Natural killer cell treated with Interleukin-12 subunit alpha and Interleukin-12 subunit beta and Interleukin-15 and Interleukin-18, amount 100 ng/mL, for 72 hours (primary cell): ENCODE data around the gene TEX14. TPM values are rescaled to one million over a fixed set of nuclear protein-coding genes. Genes with fewer than 3 reads are reported as not detected.

Experiments
- ATAC-seq, 2 donors: fragments of 150-1000 bp; cut with Tn5 transposase in 1 of 2; sonication (Bioruptor Pico), chemical (Tn5 transposase) in 1 of 2; 2 replicates each; pipeline ENCODE4 v1.10.0; 2021
- DNase-seq: peaks from one replicate; pipeline ENCODE4 v3.0.0; 2022; ENCODE audit warnings: low spot score
- H3K27ac Mint-ChIP-seq, 2 donors: 1 replicate in 1 of 2; 2 replicates in 1 of 2; pipeline ENCODE4 v1.8.0; 2022; ENCODE audit warnings: mixed read lengths in 2 of 2, mild to moderate bottlenecking in 1 of 2, moderate library complexity in 1 of 2
- H3K27me3 Mint-ChIP-seq, 2 donors: 1 replicate in 1 of 2; 2 replicates in 1 of 2; pipeline ENCODE4 v1.8.0; 2022; ENCODE audit warnings: mixed read lengths in 2 of 2
- H3K36me3 Mint-ChIP-seq: one replicate; pipeline ENCODE4 v1.8.0; 2022; ENCODE audit warnings: mixed read lengths
- H3K4me1 Mint-ChIP-seq, 2 donors: 1 replicate in 1 of 2; 2 replicates in 1 of 2; pipeline ENCODE4 v1.8.0; 2022; ENCODE audit warnings: low read depth in 2 of 2, mixed read lengths in 2 of 2, mild to moderate bottlenecking in 1 of 2
- H3K4me3 Mint-ChIP-seq: one replicate; pipeline ENCODE4 v1.8.0; 2022; ENCODE audit warnings: mixed read lengths
- H3K9me3 Mint-ChIP-seq: 2 replicates; pipeline ENCODE4 v1.8.0; 2022; ENCODE audit warnings: mixed read lengths
- total RNA-seq, 2 donors: library from RNA; stranded (reverse); gene quantifications; one replicate each; pipeline ENCODE4 v1.2.3, GENCODE V29; 2022

Gene TEX14
- total RNA-seq, 2 donors from 2014 or later, result 0.12 to 0.22 TPM

GRCh38 chr17:58624751-58625150 is 67.1 kb downstream of the TEX14 start:
- Mint-ChIP-seq H3K27ac (no peak overlapping the region), H3K4me3 (no peak overlapping the region), H3K4me1 (no peaks in the 10 kb centered on the region), H3K36me3 (no peaks in the 10 kb centered on the region), H3K9me3 (no peaks in the 10 kb centered on the region), H3K27me3 (no peaks in the 10 kb centered on the region)
- no peak for ATAC-seq
- no peak for DNase-seq

DNA sequence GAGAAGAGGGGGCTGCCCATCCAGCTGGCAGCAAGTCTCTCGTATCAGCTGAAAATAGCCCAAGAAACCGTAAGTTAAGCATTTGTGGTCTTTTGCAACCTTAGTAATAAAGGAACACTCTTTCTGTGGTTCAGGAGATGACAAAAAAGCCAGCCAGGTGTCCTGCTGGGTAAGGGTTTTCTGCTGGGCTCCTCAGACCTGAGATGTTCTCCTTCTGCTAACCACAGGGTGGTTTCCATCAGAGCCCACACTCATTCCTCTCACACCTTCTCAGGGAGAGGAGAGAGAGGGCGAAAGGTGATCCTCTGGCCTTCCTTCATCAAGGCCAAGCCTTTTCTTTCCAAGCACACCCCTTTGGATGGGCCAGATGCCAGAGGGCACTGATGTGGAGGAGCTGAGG is 70.7 kb downstream of the TEX14 start:
- ATAC-seq (no peak), DNase-seq (no peak)
- Mint-ChIP-seq H3K4me1 (peaks cover 0 to under 1% of the 10 kb centered on the region in 2 donors), H3K27me3 (peaks cover 0 to 2% of the 10 kb centered on the region in 2 donors), H3K27ac (no peak overlapping the region), H3K36me3 (no peaks in the 10 kb centered on the region), H3K4me3 (no peak overlapping the region), H3K9me3 (no peaks in the 10 kb centered on the region)

GRCh38 chr17:58618336-58618735 is 73.5 kb downstream of the TEX14 start:
- H3K9me3 Mint-ChIP-seq, result no peaks in the 10 kb centered on the region

GRCh38 chr17:58617563-58617962 is 74.3 kb downstream of the TEX14 start:
- ATAC-seq (no peak), DNase-seq (no peak)
- H3K4me3 Mint-ChIP-seq, result no peak overlapping the region
- no peaks in the 10 kb centered on the region for H3K9me3 Mint-ChIP-seq
- no peaks in the 10 kb centered on the region for H3K36me3 Mint-ChIP-seq
- H3K4me1 Mint-ChIP-seq, result peaks cover 7 to 9% of the 10 kb centered on the region in 2 donors
- no peak overlapping the region for H3K27ac Mint-ChIP-seq
- peaks cover 0 to 2% of the 10 kb centered on the region in 2 donors for H3K27me3 Mint-ChIP-seq

More at GRCh38 chr17:58618336-58618735, 73.5 kb downstream of the TEX14 start:
- Mint-ChIP-seq H3K27me3 (peaks cover 0 to 2% of the 10 kb centered on the region in 2 donors), H3K4me3 (no peak overlapping the region), H3K27ac (no peak overlapping the region), H3K4me1 (peaks cover 7 to 9% of the 10 kb centered on the region in 2 donors), H3K36me3 (no peaks in the 10 kb centered on the region)
- DNase-seq (no peak), ATAC-seq (no peak)

DNA sequence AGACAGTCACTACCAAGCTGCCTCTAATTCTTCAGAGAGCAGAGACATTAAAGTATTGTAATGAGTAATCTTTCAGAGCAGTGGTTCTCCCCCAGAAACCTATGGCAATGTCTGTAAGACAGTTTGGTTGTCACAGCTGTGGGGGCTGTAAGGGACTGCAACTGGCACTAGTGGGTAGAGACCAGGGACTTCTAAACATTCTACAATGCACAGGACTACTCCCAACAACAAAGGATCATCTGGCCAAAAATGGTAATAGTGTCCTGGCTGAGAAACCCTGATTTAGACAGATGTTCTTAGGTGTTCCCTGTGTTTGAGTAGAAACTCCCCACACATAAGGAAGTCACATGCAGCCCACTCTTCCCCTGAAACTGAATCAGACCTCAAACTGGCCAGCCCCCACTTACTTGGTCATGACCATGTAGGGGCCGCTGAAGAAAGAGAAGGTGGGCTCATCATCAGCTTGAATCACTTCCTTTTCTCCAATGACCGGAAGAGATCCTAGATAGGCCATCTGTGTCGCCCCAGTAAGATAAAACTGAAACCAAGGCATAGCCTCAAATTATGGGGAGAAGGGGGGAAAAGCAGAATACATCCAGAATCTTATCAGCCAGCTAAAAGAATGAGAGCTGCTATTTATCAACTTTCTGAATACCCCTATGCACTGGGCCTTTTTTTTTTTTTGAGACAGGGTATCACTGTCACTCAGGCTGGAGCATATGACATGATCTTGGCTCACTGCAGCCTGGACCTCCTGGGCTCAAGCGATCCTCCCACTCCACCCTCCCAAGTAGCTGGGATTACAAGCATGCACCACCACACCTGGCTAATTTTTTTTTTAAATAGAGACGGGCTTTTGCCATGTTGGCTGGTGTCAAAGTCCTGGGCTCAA is 75.8 kb downstream of the TEX14 start:
- H3K36me3 Mint-ChIP-seq, result no peaks in the 10 kb centered on the region
- H3K4me1 Mint-ChIP-seq, result peaks cover 7 to 9% of the 10 kb centered on the region in 2 donors
- peak overlapping the region; percentile 53 for H3K4me3 Mint-ChIP-seq
- H3K27ac Mint-ChIP-seq, result peak overlapping the region in 1 of 2 donors; percentile 41
- H3K9me3 Mint-ChIP-seq, result no peaks in the 10 kb centered on the region
- ATAC-seq (peak; percentile 46 to 69), DNase-seq (no peak)
- H3K27me3 Mint-ChIP-seq, result peaks cover 0 to 2% of the 10 kb centered on the region in 2 donors

DNA sequence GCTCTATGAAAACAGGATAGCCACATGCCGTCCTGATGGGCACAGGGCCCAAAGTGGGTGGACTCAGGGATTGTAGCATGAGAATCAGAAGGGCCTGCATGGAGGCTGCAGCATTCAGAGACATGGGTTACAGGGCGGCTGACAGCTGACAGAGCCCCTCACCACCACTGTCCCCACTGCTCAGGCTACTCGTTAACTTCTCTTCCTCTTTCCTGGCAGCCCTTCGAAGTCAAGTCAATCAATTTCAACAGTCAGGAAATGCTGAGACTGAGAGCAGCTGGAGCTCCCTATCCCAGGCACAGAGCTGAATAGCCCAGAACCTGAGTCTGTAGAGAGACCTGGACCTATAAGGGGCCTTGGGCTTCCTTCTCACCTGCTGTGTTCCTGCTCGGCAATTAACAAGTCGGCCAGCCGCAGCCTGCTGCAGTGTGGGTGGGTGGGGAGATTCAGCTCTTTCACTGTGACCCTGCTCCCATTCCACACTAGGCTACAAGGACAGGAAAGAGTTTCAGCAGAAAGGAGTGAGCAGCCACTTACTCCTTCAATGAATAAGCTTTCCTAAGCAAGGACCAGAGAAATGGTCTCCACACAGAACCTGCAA is 76.9 kb downstream of the TEX14 start:
- Mint-ChIP-seq H3K27me3 (peaks cover 0 to 2% of the 10 kb centered on the region in 2 donors), H3K9me3 (no peaks in the 10 kb centered on the region), H3K27ac (no peak overlapping the region), H3K4me1 (peaks cover 7 to 9% of the 10 kb centered on the region in 2 donors), H3K36me3 (no peaks in the 10 kb centered on the region), H3K4me3 (no peak overlapping the region)
- ATAC-seq (no peak), DNase-seq (no peak)

GRCh38 chr17:58611331-58611730 is 80.5 kb downstream of the TEX14 start:
- Mint-ChIP-seq H3K9me3 (no peaks in the 10 kb centered on the region), H3K27ac (no peak overlapping the region), H3K27me3 (no peaks in the 10 kb centered on the region)

DNA sequence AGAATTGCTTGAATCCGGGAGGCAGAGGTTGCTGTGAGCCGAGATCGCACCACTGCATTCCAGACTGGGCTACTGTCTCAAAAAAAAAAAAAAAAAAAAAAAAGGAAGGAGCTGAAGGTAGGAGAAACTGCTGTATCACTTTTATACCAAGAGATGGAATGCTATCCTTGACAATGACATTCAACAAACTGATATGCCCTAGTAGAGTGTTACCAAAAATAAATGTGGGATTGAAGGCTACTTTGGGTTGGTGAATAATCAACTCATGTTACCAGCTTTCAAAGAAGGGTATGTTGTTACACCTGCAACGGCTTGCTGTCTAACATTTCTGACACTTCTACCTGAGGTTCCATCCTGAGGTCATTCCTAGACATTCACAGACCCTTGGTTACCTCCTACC is 84.9 kb downstream of the TEX14 start:
- ATAC-seq, result no peak
- Mint-ChIP-seq H3K27me3 (no peaks in the 10 kb centered on the region), H3K27ac (no peak overlapping the region), H3K4me1 (no peaks in the 10 kb centered on the region), H3K36me3 (no peaks in the 10 kb centered on the region), H3K4me3 (no peak overlapping the region), H3K9me3 (no peaks in the 10 kb centered on the region)
- no peak for DNase-seq

More at GRCh38 chr17:58611331-58611730, 80.5 kb downstream of the TEX14 start:
- ATAC-seq (no peak), DNase-seq (no peak)
- H3K36me3 Mint-ChIP-seq, result no peaks in the 10 kb centered on the region
- no peak overlapping the region for H3K4me3 Mint-ChIP-seq
- H3K4me1 Mint-ChIP-seq, result peaks cover 7 to 9% of the 10 kb centered on the region in 2 donors

GRCh38 chr17:58605986-58606385 is 85.9 kb downstream of the TEX14 start:
- DNase-seq (no peak), ATAC-seq (no peak)
- H3K27ac Mint-ChIP-seq, result no peak overlapping the region
- no peaks in the 10 kb centered on the region for H3K27me3 Mint-ChIP-seq
- H3K4me3 Mint-ChIP-seq, result no peak overlapping the region
- no peaks in the 10 kb centered on the region for H3K36me3 Mint-ChIP-seq
- H3K4me1 Mint-ChIP-seq, result no peaks in the 10 kb centered on the region
- H3K9me3 Mint-ChIP-seq, result no peaks in the 10 kb centered on the region

DNA sequence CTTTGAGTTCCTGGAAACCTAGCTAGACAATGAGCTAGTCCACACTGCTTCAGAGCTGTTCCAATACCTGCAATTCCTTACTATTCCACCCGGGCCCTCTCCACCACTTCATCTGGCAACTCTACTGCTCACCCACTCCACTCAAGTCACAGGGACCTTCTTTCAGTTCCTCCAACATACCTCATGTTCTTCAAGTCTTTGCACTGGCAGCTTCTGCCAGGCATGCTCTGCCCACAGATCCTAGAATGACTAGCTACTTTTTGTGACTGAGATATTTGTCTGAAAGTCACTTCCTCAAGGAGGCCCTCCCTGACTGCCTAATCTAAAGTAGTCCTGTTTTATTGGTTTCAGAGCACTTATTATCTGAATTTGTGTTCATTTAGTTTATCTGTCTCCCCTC is 86.4 kb downstream of the TEX14 start:
- H3K9me3 Mint-ChIP-seq, result no peaks in the 10 kb centered on the region
- no peak overlapping the region for H3K4me3 Mint-ChIP-seq
- H3K4me1 Mint-ChIP-seq, result no peaks in the 10 kb centered on the region
- ATAC-seq, result peak in 1 of 2 donors; percentile 48
- DNase-seq, result no peak
- no peak overlapping the region for H3K27ac Mint-ChIP-seq
- no peaks in the 10 kb centered on the region for H3K36me3 Mint-ChIP-seq
- no peaks in the 10 kb centered on the region for H3K27me3 Mint-ChIP-seq

DNA sequence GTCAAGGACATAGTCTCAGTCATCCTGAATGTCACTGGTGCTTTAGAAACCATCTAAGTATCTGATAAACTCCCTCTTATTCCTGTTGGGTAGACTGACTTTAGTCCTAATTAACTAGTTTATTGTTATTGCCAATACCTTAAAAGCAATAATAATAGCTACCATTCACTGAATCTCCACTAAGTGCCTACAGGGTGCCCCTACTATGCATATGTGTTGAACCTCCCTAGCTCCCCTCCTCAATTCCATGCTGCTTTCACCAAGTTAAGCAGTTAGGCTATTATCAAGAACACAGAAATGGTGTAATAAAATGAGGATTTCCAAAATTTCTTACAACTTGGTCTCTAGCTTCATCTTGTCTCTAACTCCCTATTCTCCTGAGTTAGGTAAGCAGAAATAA is 89.9 kb downstream of the TEX14 start:
- Mint-ChIP-seq H3K9me3 (no peaks in the 10 kb centered on the region), H3K27me3 (no peaks in the 10 kb centered on the region), H3K27ac (no peak overlapping the region), H3K4me1 (no peaks in the 10 kb centered on the region), H3K36me3 (no peaks in the 10 kb centered on the region), H3K4me3 (no peak overlapping the region)
- DNase-seq (no peak), ATAC-seq (no peak)

DNA sequence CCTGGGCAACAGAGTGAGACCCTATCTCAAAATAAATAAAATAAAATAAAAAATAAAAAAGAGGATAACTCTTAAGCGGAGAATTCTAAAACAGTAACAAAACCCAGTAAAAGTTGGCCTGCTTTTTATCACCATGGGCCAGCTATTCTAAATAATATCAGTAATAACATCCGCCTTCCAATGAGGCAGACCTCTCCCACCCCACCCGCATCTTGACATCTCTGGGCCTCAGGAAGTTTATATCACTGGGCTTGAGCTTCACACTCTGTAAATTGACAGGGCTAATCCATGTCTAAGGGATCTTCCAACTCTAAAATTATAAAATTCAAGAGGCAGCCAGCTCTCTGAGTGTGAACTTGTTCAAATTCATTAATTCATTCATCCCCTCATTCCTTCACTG is 94.5 kb downstream of the TEX14 start:
- Mint-ChIP-seq H3K27me3 (no peaks in the 10 kb centered on the region), H3K9me3 (no peaks in the 10 kb centered on the region), H3K27ac (no peak overlapping the region), H3K4me1 (no peaks in the 10 kb centered on the region), H3K4me3 (no peak overlapping the region), H3K36me3 (no peaks in the 10 kb centered on the region)
- DNase-seq (no peak), ATAC-seq (no peak)

GRCh38 chr17:58595194-58595792 is 96.6 kb downstream of the TEX14 start:
- H3K36me3 Mint-ChIP-seq, result no peaks in the 10 kb centered on the region
- no peaks in the 10 kb centered on the region for H3K9me3 Mint-ChIP-seq
- DNase-seq, result no peak
- no peak overlapping the region for H3K27ac Mint-ChIP-seq
- H3K4me3 Mint-ChIP-seq, result no peak overlapping the region
- no peaks in the 10 kb centered on the region for H3K27me3 Mint-ChIP-seq
- no peak for ATAC-seq
- no peaks in the 10 kb centered on the region for H3K4me1 Mint-ChIP-seq

DNA sequence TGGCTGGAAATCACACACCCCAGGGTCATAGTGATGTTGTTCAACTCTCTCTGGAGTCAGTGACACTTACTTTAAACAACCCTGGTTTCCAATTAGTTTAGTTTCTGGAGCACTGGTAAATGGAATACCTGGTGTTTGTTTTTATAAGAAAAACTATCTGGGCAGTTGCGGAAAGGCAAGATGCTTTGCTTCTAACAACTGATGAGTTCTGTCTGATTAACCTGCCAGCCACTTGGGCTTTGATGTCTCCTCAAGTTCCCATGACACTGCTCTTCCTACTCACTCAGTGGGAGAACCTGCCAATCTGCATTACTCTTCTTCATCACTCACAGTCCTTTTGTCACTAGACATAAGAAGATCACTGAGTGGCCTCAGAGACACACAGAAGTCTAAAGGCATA is 98.7 kb downstream of the TEX14 start:
- H3K4me1 Mint-ChIP-seq, result no peaks in the 10 kb centered on the region
- no peak overlapping the region for H3K27ac Mint-ChIP-seq
- no peaks in the 10 kb centered on the region for H3K27me3 Mint-ChIP-seq
- no peak for ATAC-seq
- H3K36me3 Mint-ChIP-seq, result no peaks in the 10 kb centered on the region
- H3K4me3 Mint-ChIP-seq, result no peak overlapping the region
- no peaks in the 10 kb centered on the region for H3K9me3 Mint-ChIP-seq
- no peak for DNase-seq
